Epithelial cell of proximal tubule (primary cell): ENCODE measurements around the gene B9D1. TPM values are rescaled to one million over a fixed set of nuclear protein-coding genes. Genes with fewer than 3 reads are reported as not detected.

ENCODE experiments used
- DNase-seq: peaks from one replicate; pipeline ENCODE4 v3.0.0-alpha.2; 2011; ENCODE audit warnings: low read depth
- H3K4me3 ChIP-seq: 2 replicates; pipeline ENCODE4 v1.5.1; 2011; ENCODE audit warnings: low read depth, mild to moderate bottlenecking, low read length
- total RNA-seq: library from RNA; depleted of rRNA; stranded (reverse); fragments of >200 nt; gene quantifications from 2 replicates; pipeline ENCODE4 v1.2.3, GENCODE V29; 2015
- TF ChIP-seq, protein P1 (sequence below): conservative IDR thresholded peaks from 2 replicates; pipeline ENCODE4 v1.5.1; 2012; ENCODE audit warnings: low read depth, mild to moderate bottlenecking, low read length

The B9D1 gene
- total RNA-seq, 1 donor from 2014 or later: 44.2 TPM

DNA sequence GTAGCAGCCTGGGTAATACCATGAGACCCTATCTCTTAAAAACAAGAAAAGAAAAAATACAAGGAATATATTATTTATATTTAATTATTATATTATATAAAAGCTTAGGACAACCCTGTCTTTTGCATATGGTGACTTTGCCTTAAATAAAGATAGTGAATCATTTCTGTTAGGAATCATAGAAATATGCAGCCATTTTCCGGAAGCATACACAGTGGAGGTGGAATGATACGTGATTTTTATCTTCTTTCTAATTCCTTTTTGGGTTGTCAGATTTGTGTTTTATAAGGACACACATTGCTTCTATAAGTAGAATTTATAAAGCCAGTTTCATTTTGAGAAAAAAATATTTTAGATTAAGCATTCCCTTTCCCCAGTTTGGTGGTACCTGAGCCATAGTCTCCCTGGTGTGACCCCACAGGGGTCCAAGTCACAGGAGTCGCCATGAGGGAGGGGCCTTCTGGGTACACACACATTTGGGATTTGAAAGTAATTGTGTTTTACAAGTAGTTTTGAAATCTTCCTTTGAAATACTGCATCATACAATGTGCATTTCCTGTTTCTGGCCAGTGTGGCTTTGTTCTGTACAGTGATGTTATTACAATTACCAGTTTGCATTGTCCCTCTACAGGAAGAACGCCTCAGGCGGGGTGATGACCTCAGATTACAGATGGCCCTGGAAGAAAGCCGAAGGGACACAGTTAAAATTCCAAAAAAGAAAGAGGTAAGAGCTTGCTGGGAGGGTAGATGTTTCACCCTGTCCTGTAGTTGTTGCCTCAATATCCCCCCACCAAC is 50.9 kb downstream of the B9D1 start:
- H3K4me3 ChIP-seq: no peak overlapping the region
- TF ChIP-seq, protein P1, sequence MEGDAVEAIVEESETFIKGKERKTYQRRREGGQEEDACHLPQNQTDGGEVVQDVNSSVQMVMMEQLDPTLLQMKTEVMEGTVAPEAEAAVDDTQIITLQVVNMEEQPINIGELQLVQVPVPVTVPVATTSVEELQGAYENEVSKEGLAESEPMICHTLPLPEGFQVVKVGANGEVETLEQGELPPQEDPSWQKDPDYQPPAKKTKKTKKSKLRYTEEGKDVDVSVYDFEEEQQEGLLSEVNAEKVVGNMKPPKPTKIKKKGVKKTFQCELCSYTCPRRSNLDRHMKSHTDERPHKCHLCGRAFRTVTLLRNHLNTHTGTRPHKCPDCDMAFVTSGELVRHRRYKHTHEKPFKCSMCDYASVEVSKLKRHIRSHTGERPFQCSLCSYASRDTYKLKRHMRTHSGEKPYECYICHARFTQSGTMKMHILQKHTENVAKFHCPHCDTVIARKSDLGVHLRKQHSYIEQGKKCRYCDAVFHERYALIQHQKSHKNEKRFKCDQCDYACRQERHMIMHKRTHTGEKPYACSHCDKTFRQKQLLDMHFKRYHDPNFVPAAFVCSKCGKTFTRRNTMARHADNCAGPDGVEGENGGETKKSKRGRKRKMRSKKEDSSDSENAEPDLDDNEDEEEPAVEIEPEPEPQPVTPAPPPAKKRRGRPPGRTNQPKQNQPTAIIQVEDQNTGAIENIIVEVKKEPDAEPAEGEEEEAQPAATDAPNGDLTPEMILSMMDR: no peak
- DNase-seq: no peak

DNA sequence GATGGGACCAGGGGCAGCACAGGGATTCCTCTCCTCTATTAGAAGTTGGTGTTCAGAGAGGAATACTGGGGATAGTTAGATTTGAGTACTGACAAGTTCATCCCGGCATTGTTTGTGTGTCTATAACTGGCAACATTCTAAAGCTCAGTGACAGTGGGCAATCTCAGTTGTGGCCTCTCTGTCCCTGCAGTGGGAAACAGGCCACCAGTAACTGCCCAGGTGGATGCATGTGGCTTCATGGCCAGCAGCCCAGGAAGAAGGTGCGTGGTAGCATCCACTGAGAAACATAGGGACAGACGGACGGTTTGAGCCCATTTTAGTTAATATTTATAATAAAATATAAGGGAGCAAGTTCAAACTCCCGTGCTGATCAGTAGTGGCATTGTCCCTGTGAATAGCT is 51.5 kb downstream of the B9D1 start:
- no peak overlapping the region for H3K4me3 ChIP-seq
- TF ChIP-seq, protein P1: no peak
- no peak for DNase-seq

DNA sequence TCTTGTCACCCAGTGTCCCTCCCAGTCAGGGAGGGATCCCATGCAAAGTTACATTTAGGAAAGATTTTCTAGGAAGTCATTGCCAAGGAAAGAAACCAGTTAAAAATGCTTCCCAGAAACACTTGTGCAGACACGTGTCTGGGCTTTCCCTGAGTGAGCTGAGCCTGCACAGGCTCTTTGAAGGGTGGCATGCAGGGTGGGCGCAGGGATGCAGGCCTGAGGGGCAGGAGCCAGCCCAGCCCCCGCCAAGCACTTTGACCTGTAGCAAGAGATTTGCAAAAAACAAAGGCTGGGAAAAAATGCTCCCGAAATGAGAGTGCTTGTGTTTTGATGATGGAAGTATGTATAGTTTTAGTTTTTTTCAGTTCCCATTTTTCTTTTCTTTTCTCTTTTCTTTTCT is 52.4 kb downstream of the B9D1 start:
- DNase-seq: no peak
- TF ChIP-seq, protein P1: no peak
- no peak overlapping the region for H3K4me3 ChIP-seq

DNA sequence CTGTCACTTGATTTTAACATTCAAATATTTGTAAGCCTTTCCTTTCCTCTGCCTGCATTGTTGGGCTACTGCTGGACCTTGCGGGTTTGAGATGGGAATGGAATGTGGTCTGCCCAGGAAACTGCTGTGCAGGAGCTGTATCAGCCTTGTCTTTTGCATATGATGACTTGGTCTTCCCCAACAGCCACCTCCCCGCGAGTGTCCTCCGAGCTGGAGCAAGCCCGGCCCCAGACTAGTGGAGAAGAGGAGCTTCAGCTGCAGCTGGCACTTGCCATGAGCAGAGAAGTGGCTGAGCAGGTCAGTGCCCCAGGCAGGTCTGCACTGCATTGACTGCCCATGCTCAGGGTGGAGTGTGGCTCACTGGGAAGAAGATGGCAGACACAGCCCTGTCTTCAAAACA is 52.8 kb downstream of the B9D1 start:
- no peak overlapping the region for H3K4me3 ChIP-seq
- DNase-seq: no peak
- TF ChIP-seq, protein P1: no peak

DNA sequence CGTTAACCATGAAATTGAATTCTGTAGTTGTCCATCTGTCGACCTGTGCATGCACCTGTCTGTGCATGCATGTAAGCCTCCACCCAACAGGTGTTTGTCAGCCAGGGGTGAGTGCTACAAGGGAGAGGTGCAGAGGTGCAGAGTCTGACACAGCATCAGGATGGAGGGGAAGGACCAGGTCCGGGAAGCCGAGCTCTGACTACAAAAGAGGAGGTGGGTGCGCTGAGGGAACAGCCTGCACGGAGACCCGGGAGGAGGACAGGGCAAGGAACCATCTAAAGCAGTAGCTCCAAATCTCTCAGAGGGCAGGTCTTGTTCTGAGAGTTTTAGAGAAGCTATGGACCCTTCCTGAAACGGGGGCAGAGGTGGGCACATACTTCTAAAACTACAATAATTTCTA is 54.1 kb downstream of the B9D1 start:
- no peak overlapping the region for H3K4me3 ChIP-seq
- no peak for DNase-seq
- TF ChIP-seq, protein P1: no peak

DNA sequence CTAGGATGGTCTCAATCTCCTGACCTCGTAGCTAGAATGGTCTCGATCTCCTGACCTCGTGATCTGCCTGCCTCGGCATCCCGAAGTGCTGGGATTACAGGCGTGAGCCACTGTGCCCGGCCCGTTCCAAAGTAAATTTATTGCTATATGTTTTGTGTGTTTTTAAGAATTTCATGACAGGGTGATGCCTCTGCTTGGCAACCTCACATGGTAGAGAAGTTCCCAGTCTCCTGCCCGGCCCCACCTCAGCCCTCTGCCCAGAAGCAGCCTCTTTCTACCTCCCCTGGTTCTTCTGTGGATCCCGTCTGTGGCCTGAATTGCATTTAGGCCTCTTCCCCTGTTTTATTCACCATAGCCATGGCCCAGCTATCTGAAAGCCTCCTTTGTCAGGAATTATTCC is 55.0 kb downstream of the B9D1 start:
- TF ChIP-seq, protein P1: no peak
- DNase-seq: no peak
- H3K4me3 ChIP-seq: no peak overlapping the region
